ENCODE data around the gene FAM131C. TPM values are rescaled to one million over a fixed set of nuclear protein-coding genes. Genes with fewer than 3 reads are reported as not detected.

The FAM131C gene
- total and polyA plus RNA-seq, 10 of the 15 experiments (the other 5 are each of a cell fraction or from before 2014, with no cell fraction given) = 0.03 TPM; not detected in 9

DNA sequence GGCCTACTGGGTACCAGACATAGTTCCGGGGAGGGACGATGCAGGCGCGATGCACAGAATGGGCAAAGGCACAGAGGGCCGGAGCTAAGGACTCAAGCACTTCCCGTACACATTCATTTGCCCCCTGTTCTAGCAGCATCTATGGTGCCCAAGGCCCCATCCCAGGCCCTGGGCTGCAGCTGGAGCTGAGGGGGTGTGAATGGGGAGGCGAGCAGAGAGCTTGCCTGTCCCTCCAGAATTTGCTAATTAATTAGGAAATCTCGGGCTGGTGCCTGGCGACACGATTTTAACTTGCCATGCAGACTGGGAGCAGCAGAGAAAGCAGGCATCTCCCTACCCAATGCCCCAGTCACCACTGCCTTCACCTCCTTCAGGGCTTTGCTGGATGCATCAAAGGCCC lies 46.5 kb upstream of the FAM131C start:
- BruUV-seq (replicated peaks) = no TSS peak
- in situ Hi-C loops (cut with MboI) = no loop called here
- ChIA-PET CTCF (interaction anchor here (1.1 to 1.3 kb wide), 2 partner anchors 37 to 41 kb away, joined by 3 read pairs; no protein-coding TSS in a partner anchor), RAD21 (ENCODE audit: unreplicated experiment) (no interaction called here), POLR2A (no interaction called here), SMC1A (ENCODE audit: uncharacterized antibody, unreplicated experiment) (no interaction called here)
- Histone ChIP-seq H3K9me3 (replicated peaks; ENCODE audit: control insufficient read depth, insufficient read depth, low read length) (no peaks in the 10 kb centered on the region), H3K4me1 (ENCODE audit: control insufficient read depth, insufficient read depth, low read length) (no peaks in the 10 kb centered on the region; the same call in 1 of the 2 replicates), H3K27me3 (replicated peaks in 1 of 2; ENCODE audit: control insufficient read depth in 2 of 2, insufficient read depth in 2 of 2, low read length in 1 of 2) (no peaks in the 10 kb centered on the region; a peak in 1 of 4 replicates), H3K4me2 (ENCODE audit: control insufficient read depth, insufficient read depth) (no peak overlapping the region), H3K79me2 (ENCODE audit: control insufficient read depth, insufficient read depth, low read length) (no peaks in the 10 kb centered on the region), H3K9ac (ENCODE audit: control insufficient read depth, insufficient read depth, low read length) (no peak overlapping the region), H3K4me3 (no peak overlapping the region), H4K20me1 (ENCODE audit: control insufficient read depth, insufficient read depth) (no peaks in the 10 kb centered on the region), H2AFZ (ENCODE audit: control insufficient read depth, low read depth, low read length) (no peak overlapping the region), H3K36me3 (ENCODE audit: control insufficient read depth in 2 of 2, insufficient read depth in 2 of 2, low read length in 1 of 2) (no peaks in the 10 kb centered on the region), H3K27ac (ENCODE audit: control insufficient read depth, insufficient read depth) (no peak overlapping the region)
- intact Hi-C loops (cut with micrococcal nuclease; ENCODE audit: unreplicated experiment) = no loop called here
- DNase-seq (ENCODE audit: low read depth, low spot score) (no peak), FAIRE-seq (no peak), ATAC-seq (no peak)
- WGBS (ENCODE audit: insufficient coverage, insufficient replicate concordance, low lambda C conversion rate, missing lambda C conversion rate) = 54% methylated on average over 10 of the region's 10 CpGs
- no peak for TF ChIP-seq CBFB (IDR thresholded peaks at IDR 0.05; ENCODE audit: low read depth)
- no peak for TF ChIP-seq TAF1 (IDR thresholded peaks at IDR 0.05; ENCODE audit: borderline replicate concordance, low read depth, low read length)
- TF ChIP-seq STAT3 (IDR thresholded peaks at IDR 0.05; ENCODE audit: low read depth, low read length) = no peak
- TF ChIP-seq ZSCAN29 (IDR thresholded peaks at IDR 0.05) = no peak
- no peak for TF ChIP-seq ETV6 (conservative IDR thresholded peaks at IDR 0.05 in 1 of 2, IDR thresholded peaks at IDR 0.05 in 1 of 2; ENCODE audit: borderline replicate concordance in 1 of 2, low read depth in 1 of 2)
- TF ChIP-seq RB1 (IDR thresholded peaks at IDR 0.05; ENCODE audit: borderline replicate concordance) = no peak
- TF ChIP-seq SMARCA5 (IDR thresholded peaks at IDR 0.05) = no peak
- TF ChIP-seq SMC3 (IDR thresholded peaks at IDR 0.05; ENCODE audit: borderline replicate concordance, low read length) = no peak
- no peak for TF ChIP-seq CHD4 (IDR thresholded peaks at IDR 0.05)
- TF ChIP-seq, protein P1, sequence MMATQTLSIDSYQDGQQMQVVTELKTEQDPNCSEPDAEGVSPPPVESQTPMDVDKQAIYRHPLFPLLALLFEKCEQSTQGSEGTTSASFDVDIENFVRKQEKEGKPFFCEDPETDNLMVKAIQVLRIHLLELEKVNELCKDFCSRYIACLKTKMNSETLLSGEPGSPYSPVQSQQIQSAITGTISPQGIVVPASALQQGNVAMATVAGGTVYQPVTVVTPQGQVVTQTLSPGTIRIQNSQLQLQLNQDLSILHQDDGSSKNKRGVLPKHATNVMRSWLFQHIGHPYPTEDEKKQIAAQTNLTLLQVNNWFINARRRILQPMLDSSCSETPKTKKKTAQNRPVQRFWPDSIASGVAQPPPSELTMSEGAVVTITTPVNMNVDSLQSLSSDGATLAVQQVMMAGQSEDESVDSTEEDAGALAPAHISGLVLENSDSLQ (IDR thresholded peaks at IDR 0.05) = no peak
- TF ChIP-seq KDM1A (IDR thresholded peaks at IDR 0.05; ENCODE audit: borderline replicate concordance) = no peak
- TF ChIP-seq ZNF622 (IDR thresholded peaks at IDR 0.05) = no peak
- TF ChIP-seq, protein P2, sequence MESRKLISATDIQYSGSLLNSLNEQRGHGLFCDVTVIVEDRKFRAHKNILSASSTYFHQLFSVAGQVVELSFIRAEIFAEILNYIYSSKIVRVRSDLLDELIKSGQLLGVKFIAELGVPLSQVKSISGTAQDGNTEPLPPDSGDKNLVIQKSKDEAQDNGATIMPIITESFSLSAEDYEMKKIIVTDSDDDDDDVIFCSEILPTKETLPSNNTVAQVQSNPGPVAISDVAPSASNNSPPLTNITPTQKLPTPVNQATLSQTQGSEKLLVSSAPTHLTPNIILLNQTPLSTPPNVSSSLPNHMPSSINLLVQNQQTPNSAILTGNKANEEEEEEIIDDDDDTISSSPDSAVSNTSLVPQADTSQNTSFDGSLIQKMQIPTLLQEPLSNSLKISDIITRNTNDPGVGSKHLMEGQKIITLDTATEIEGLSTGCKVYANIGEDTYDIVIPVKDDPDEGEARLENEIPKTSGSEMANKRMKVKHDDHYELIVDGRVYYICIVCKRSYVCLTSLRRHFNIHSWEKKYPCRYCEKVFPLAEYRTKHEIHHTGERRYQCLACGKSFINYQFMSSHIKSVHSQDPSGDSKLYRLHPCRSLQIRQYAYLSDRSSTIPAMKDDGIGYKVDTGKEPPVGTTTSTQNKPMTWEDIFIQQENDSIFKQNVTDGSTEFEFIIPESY (IDR thresholded peaks at IDR 0.05) = no peak
- TF ChIP-seq, protein P3, sequence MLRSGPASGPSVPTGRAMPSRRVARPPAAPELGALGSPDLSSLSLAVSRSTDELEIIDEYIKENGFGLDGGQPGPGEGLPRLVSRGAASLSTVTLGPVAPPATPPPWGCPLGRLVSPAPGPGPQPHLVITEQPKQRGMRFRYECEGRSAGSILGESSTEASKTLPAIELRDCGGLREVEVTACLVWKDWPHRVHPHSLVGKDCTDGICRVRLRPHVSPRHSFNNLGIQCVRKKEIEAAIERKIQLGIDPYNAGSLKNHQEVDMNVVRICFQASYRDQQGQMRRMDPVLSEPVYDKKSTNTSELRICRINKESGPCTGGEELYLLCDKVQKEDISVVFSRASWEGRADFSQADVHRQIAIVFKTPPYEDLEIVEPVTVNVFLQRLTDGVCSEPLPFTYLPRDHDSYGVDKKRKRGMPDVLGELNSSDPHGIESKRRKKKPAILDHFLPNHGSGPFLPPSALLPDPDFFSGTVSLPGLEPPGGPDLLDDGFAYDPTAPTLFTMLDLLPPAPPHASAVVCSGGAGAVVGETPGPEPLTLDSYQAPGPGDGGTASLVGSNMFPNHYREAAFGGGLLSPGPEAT (IDR thresholded peaks at IDR 0.05; ENCODE audit: low read depth) = no peak
- no peak for TF ChIP-seq SIX5 (IDR thresholded peaks at IDR 0.05; ENCODE audit: low read depth, low read length, severe bottlenecking)
- no peak for TF ChIP-seq SREBF2 (IDR thresholded peaks at IDR 0.05; ENCODE audit: low read length)
- no peak for TF ChIP-seq BACH1 (IDR thresholded peaks at IDR 0.05; ENCODE audit: borderline replicate concordance)
- no peak for TF ChIP-seq NR2C1 (IDR thresholded peaks at IDR 0.05)
- TF ChIP-seq, protein P4, sequence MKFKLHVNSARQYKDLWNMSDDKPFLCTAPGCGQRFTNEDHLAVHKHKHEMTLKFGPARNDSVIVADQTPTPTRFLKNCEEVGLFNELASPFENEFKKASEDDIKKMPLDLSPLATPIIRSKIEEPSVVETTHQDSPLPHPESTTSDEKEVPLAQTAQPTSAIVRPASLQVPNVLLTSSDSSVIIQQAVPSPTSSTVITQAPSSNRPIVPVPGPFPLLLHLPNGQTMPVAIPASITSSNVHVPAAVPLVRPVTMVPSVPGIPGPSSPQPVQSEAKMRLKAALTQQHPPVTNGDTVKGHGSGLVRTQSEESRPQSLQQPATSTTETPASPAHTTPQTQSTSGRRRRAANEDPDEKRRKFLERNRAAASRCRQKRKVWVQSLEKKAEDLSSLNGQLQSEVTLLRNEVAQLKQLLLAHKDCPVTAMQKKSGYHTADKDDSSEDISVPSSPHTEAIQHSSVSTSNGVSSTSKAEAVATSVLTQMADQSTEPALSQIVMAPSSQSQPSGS (IDR thresholded peaks at IDR 0.05; ENCODE audit: low read length) = no peak

Measured in GM12878 (cell line).